Activated naive CD4-positive, alpha-beta T cell treated with Interleukin-2 at 50 U/mL for 16 hours (primary cell): ENCODE measurements around the gene TFCP2.

Source experiments
- DNase-seq: peaks from one replicate; pipeline ENCODE4 v3.0.0-alpha.2; 2020

Gene TFCP2

GRCh38 chr12:51197736-51198567 lies 25.0 kb upstream of the TFCP2 start:
- no peak for DNase-seq

- DNase-seq: no peak
These were observed 23.6 kb upstream of the TFCP2 start for GRCh38 chr12:51196547-51196946.

- DNase-seq: no peak
These were observed 22.9 kb upstream of the TFCP2 start for GRCh38 chr12:51195841-51196240.

- no peak for DNase-seq
These were observed 19.3 kb upstream of the TFCP2 start for GRCh38 chr12:51192284-51192671.

- DNase-seq: no peak
These were observed 18.8 kb upstream of the TFCP2 start for GRCh38 chr12:51191516-51192283.

- no peak for DNase-seq
These were observed 17.9 kb upstream of the TFCP2 start for GRCh38 chr12:51190820-51191219.

- no peak for DNase-seq
These were observed 16.9 kb upstream of the TFCP2 start for GRCh38 chr12:51189790-51190355.

- no peak for DNase-seq
These were observed 15.6 kb upstream of the TFCP2 start for GRCh38 chr12:51188359-51189051.

GRCh38 chr12:51187370-51187987 lies 14.5 kb upstream of the TFCP2 start:
- DNase-seq: no peak

- DNase-seq: no peak
These were observed 13.6 kb upstream of the TFCP2 start for GRCh38 chr12:51186465-51187085.

- DNase-seq: no peak
These were observed 12.3 kb upstream of the TFCP2 start for GRCh38 chr12:51185171-51185717.

- no peak for DNase-seq
These were observed 10.9 kb upstream of the TFCP2 start for GRCh38 chr12:51183816-51184215.

GRCh38 chr12:51183349-51183748 lies 10.4 kb upstream of the TFCP2 start:
- DNase-seq: no peak

GRCh38 chr12:51181558-51181957 lies 8.6 kb upstream of the TFCP2 start:
- no peak for DNase-seq

GRCh38 chr12:51177897-51178296 lies 5.0 kb upstream of the TFCP2 start:
- DNase-seq: no peak

- no peak for DNase-seq
These were observed 1.6 kb upstream of the TFCP2 start for GRCh38 chr12:51174501-51174900.

GRCh38 chr12:51171884-51172514 lies 936 bp downstream of the TFCP2 start:
- DNase-seq: no peak

- no peak for DNase-seq
These were observed 9.1 kb downstream of the TFCP2 start for GRCh38 chr12:51163795-51164194.

- no peak for DNase-seq
These were observed 10.7 kb downstream of the TFCP2 start for GRCh38 chr12:51162217-51162616.

GRCh38 chr12:51160814-51161459 lies 12.0 kb downstream of the TFCP2 start:
- DNase-seq: no peak

- no peak for DNase-seq
These were observed 16.6 kb downstream of the TFCP2 start for GRCh38 chr12:51156245-51156765.
